ACHN (cell line): Measurements from ENCODE around the gene MCRIP2.
A peak's percentile ranks its signal among the peaks of the same experiment; 100 is the strongest.

ENCODE experiments used
- DNase-seq: peaks from one replicate; pipeline ENCODE4 v3.0.0-alpha.2; 2015
- in situ Hi-C: cut with HindIII; loops from 2 replicates; pipeline ENCODE4 v1.10.0; 2017; ENCODE audit warnings: low sequenced_read_pairs, low pct_ligation_motif_present, low pct_unique_long_range_greater_than_20kb

The MCRIP2 gene

DNA sequence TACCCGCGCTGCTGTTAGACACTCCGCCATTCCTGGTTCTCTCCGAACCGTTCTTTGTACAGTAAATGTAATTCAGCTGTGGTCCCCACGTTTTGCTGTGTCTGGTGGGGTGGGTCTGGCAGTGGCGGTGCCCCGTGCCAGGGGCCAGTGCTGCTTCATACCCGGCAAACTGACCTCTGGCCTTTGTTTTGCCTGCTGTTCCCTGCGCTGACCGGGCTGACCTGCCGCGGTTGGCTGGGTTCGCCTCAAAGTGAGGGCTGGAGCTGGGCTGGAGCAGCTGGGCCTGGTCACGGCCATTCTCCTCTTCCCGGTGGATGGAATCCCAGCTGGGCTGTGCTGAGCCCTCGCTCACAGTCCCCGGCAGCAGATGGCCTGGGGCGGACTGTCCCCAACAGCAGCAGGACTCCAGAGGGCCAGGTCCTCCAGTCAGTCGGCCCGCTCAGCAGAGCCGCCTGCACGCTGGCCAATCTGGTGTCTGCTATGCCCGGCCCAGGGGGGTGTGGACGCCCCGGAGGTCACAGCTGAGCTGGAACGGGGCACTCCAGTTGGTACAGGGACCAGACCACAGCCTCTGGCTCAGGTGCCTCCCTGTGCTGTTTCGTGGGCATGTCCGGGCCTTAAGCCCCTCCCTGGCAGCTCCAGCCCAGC lies 12.3 kb upstream of the MCRIP2 start:
- no peak for DNase-seq
- in situ Hi-C loops, result no loop called here

- in situ Hi-C loops, result no loop called here
- DNase-seq, result no peak
Measured at GRCh38 chr16:629833-630248, 11.8 kb upstream of the MCRIP2 start.

DNA sequence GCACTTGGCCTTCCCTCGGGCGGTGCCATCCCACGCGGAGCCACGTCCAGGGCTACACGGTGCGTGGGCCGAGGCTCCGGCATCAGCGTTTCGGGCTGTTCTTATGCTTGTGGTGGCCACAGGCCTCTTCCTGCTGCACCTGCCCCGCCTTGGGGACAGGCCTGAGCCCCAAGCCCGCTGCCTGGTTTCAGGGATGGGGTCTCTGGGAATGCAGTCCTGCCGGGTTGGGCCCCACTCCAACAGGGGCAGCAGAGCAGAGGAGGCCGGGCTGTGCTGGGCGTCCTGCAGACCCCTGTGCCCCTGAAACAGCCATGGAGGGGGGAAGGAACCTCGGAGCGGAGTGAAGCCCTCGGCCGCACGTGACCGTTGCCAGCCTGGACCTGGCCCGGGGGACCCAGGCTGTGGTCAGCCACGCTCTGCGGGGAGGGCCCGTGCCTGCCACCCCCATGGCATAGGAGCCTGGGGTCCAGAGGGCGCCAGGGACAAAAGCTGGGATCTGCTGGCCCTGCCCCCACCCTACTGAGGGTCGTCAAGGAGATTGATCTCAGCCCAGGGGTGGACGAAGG lies 11.3 kb upstream of the MCRIP2 start:
- in situ Hi-C loops, result no loop called here
- DNase-seq, result no peak

DNA sequence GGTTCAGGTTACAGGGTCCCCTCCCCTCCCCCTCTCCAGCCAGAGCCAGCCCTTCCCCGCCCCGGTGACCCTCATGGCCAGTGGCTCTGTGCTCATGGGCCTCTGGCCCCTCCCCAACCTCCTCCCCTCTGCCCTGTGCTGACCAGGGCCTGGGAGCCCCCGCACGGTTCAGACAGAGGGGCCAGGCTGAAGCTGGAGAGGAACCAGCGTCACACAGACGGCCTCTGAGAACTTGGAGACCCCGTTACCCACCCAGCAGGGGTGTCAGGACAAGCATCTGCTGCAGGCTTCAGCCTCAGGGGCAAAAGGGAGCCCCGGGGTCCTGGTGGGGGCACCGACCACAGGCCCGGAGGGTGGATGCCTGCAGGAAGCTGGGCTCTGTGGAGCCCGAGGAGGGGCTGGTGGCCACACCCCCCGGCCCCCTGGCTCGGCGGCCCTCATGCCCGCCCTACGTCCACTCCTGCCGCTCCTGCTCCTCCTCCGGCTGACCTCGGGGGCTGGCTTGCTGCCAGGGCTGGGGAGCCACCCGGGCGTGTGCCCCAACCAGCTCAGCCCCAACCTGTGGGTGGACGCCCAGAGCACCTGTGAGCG lies 10.7 kb upstream of the MCRIP2 start, which contains the start of gene WFIKKN1:
Gene WFIKKN1, plus strand, starts transcription at position 171 of the 591 bp plus-strand sequence. Its CDS starts 269 bp downstream, at position 440.
- in situ Hi-C loops, result no loop called here
- no peak for DNase-seq

- in situ Hi-C loops, result no loop called here
- no peak for DNase-seq
Measured at GRCh38 chr16:631808-632358, 9.7 kb upstream of the MCRIP2 start.

GRCh38 chr16:632486-633335 lies 8.9 kb upstream of the MCRIP2 start:
- in situ Hi-C loops, result no loop called here
- no peak for DNase-seq

GRCh38 chr16:633336-634050 lies 8.1 kb upstream of the MCRIP2 start:
- in situ Hi-C loops, result no loop called here
- DNase-seq, result no peak

- in situ Hi-C loops, result no loop called here
- no peak for DNase-seq
Measured at GRCh38 chr16:634051-634670, 7.5 kb upstream of the MCRIP2 start.

DNA sequence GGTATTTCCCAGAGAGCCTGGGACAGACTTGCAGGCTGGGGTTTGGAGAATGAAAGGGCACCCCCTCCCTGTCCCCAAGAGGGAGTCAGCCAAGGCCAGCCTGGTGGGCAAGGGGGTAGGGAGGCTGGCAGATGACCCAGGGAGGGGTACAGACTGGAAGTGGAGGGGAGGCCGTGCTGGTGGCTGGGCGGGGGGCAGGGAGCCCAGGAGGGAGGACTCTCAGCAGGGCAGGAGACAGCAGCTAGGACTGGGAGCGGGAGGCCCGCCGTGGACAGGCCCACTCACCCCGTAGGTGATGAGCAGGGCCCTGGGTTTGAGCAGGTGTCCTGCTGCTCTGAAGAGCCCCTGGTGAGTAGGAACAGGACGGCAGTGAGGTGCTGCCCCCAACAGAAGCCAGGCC lies 6.6 kb upstream of the MCRIP2 start:
- DNase-seq, result no peak
- in situ Hi-C loops, result no loop called here

GRCh38 chr16:635573-636205 lies 5.9 kb upstream of the MCRIP2 start:
- no peak for DNase-seq
- in situ Hi-C loops, result no loop called here

- peak; percentile 95 for DNase-seq
- in situ Hi-C loops, result no loop called here
Measured at GRCh38 chr16:636206-637080, 5.2 kb upstream of the MCRIP2 start, which contains the start of gene METTL26. Gene METTL26 (minus strand): TSS chr16:636305. CDS start chr16:636290, 15 bp downstream.

DNA sequence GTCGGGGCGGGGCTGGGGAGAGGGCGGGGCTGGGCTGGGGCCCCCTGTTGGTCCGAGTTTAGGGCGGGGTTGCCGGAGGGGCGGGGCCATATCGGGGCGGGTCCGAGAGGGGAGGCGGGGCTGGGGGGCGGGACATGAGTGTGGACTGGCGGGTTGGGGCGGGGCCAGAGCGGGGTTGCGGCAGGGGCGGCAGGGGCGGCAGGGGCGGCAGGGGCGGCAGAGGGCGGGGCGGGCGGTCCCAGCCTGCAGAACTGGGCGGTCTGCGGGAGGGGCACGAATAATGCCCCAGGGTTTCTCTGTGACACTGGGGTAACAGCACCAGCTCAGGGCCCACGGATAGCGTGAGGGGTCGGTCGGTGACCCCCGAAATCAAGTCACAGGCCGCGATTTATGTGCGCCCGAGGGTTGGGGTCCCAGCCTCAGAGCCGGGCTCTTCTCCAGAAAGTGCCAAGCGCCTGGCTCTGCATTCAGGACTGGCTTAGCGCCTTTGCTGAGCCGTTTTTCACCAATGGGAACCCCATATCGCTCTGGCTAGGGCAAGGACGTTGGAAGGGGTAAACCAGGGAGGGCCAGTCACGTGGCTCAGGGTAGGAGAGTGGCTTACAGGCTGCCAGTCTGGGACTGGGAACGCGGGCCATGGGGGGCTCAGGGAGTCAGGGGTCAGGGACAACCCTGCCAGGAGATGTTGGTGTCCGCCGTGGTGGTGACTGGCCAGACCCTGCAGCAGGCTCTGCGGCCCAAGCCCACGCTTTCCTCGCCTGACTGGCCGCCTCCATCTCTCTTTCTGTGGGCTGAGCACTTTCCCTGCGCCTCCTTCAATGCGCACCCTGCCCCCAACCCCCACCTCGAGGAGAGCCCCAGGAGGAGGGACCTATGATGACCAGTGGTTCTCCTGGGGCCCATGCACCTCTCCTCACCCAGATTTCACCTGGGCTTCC lies 4.3 kb upstream of the MCRIP2 start:
- in situ Hi-C loops, result no loop called here
- DNase-seq, result peak; percentile 85

GRCh38 chr16:638034-638543 lies 3.5 kb upstream of the MCRIP2 start:
- DNase-seq, result no peak
- in situ Hi-C loops, result no loop called here

GRCh38 chr16:638836-639235 lies 2.8 kb upstream of the MCRIP2 start:
- DNase-seq, result no peak
- in situ Hi-C loops, result no loop called here

- in situ Hi-C loops, result no loop called here
- no peak for DNase-seq
Measured at GRCh38 chr16:640614-641013, 1.0 kb upstream of the MCRIP2 start.
